K562 (cell line): ENCODE results near the gene ACY1.

Experiments used
- DNMT1 ChIP-seq: fragments of 450-650 bp; IDR thresholded peaks from 2 replicates; pipeline ENCODE4 v1.6.1; 2016; ENCODE audit warnings: antibody characterized with exemption, mild to moderate bottlenecking
- EHMT2 ChIP-seq: fragments of 450-650 bp; IDR thresholded peaks from 2 replicates; pipeline ENCODE4 v1.6.1; 2018; ENCODE audit warnings: antibody characterized with exemption
- ESRRA ChIP-seq: fragments of 450-650 bp; IDR thresholded peaks from 2 replicates; pipeline ENCODE4 v1.6.1; 2014; ENCODE audit warnings: low read depth, mild to moderate bottlenecking, moderate library complexity, borderline replicate concordance
- MEF2A ChIP-seq: IDR thresholded peaks from 2 replicates; pipeline ENCODE4 v1.6.1; 2011; ENCODE audit warnings: low read depth, mild to moderate bottlenecking, low read length, moderate library complexity; ENCODE audit not compliant: control insufficient read depth
- MTA3 ChIP-seq: fragments of 450-650 bp; formaldehyde crosslinking; IDR thresholded peaks from 2 replicates; pipeline ENCODE4 v1.6.1; 2017; ENCODE audit warnings: mild to moderate bottlenecking, borderline replicate concordance
- POLR2AphosphoS2 ChIP-seq: IDR thresholded peaks from 2 replicates; pipeline ENCODE4 v1.6.1; 2012; ENCODE audit warnings: low read length, improper control_type of control experiment
- PREB ChIP-seq: sonication (generic); formaldehyde crosslinking; IDR thresholded peaks from 2 replicates; pipeline ENCODE4 v1.8.1; 2023; ENCODE audit warnings: mild to moderate bottlenecking, missing genetic modification reagents
- RAD21 ChIP-seq, 2 experiments: fragments of 250-450 bp in 1 of 2; fragments of 450-650 bp in 1 of 2; sonication (Bioruptor Pico) in 1 of 2; formaldehyde crosslinking in 1 of 2; IDR thresholded peaks in 1 of 2; conservative IDR thresholded peaks in 1 of 2; 2 replicates each; pipeline versions ENCODE4 v1.4.0 to v1.8.0; 2020 to 2022; ENCODE audit warnings: mild to moderate bottlenecking in 2 of 2, moderate library complexity in 1 of 2
- ZFP36 ChIP-seq: fragments of 150-350 bp; IDR thresholded peaks from 2 replicates; pipeline ENCODE4 v1.6.1; 2018; ENCODE audit warnings: low read length, low read depth; ENCODE audit not compliant: partially characterized antibody
- TF ChIP-seq, protein P1 (sequence below): fragments of 450-650 bp; conservative IDR thresholded peaks from 2 replicates; pipeline ENCODE4 v1.6.1; 2016; ENCODE audit warnings: missing genetic modification characterization, low read depth, mild to moderate bottlenecking, missing compliant biosample characterization, moderate library complexity

DNA sequence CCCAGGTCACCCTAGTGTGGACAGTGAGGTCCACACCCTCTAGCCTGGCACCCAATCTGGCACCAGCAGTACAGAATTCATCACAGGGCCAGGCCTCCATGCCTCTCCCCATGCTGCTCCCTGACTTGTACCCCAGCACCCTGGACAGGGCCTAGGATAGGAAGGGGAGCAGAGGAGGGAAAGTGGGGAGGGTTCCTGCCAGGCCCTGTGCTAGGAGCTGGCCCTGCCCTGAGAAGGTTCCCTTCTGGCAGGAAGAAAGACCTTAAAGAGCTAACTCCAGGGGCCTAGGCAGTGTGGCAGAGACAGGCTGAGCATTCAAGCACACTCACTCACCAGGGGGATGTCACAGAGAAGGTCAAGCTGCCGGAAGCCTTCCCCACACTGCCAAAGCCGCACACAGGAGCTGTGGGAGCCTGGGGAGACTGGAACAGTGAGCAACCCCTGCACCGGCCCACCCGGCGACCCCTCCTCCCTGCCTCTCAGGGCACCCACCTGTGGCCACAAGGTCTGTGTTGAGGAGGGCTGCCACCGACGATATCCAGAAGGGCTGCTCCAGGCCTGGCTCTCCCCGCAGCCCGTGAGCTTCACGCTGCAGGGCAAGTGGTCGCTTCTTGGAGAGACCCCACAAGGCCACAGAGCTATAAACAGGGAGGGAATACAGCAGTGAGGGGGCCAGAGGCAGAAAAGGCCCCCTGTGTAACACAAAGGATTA is 49.0 kb upstream of the ACY1 start:
- TF ChIP-seq DNMT1 = no peak
- TF ChIP-seq MEF2A = no peak
- no peak for TF ChIP-seq ESRRA
- no peak for TF ChIP-seq MTA3
- no peak for TF ChIP-seq POLR2AphosphoS2
- TF ChIP-seq, protein P1, sequence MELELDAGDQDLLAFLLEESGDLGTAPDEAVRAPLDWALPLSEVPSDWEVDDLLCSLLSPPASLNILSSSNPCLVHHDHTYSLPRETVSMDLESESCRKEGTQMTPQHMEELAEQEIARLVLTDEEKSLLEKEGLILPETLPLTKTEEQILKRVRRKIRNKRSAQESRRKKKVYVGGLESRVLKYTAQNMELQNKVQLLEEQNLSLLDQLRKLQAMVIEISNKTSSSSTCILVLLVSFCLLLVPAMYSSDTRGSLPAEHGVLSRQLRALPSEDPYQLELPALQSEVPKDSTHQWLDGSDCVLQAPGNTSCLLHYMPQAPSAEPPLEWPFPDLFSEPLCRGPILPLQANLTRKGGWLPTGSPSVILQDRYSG (tag) = no peak
- TF ChIP-seq ZFP36 = no peak
- no peak for TF ChIP-seq PREB
- TF ChIP-seq EHMT2 = no peak
- no peak for TF ChIP-seq RAD21 (CRISPR knock-in tag; conservative IDR thresholded peaks at IDR 0.05 in 1 of 2, IDR thresholded peaks at IDR 0.05 in 1 of 2)
